AG09319 (cell line): ENCODE results near the gene SNX30.

Experiments used
- DNase-seq: peaks from one replicate; pipeline ENCODE4 v3.0.0-alpha.2; 2010; ENCODE audit warnings: low read depth; ENCODE audit errors: extremely low read depth
- TF ChIP-seq, protein P1 (sequence below): IDR thresholded peaks from 2 replicates; pipeline ENCODE4 v1.5.1; 2011; ENCODE audit warnings: low read depth, mild to moderate bottlenecking, inconsistent platforms, low read length, moderate library complexity

SNX30 gene

DNA sequence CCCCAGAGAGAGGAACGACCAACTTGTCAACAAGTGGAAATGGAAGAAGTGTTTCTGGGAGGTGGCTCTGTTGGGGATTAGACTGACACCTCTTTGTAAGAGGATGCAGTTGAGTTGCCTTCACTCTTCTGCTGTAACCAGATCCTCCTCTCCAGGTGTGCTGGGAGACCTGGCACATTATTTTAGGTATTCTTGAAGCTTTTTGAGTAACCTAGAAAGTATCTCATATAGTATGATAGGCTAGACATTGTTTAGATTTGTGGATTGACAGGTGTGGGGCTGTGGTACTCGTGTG lies 21.6 kb downstream of the SNX30 start:
- DNase-seq: no peak
- TF ChIP-seq, protein P1, sequence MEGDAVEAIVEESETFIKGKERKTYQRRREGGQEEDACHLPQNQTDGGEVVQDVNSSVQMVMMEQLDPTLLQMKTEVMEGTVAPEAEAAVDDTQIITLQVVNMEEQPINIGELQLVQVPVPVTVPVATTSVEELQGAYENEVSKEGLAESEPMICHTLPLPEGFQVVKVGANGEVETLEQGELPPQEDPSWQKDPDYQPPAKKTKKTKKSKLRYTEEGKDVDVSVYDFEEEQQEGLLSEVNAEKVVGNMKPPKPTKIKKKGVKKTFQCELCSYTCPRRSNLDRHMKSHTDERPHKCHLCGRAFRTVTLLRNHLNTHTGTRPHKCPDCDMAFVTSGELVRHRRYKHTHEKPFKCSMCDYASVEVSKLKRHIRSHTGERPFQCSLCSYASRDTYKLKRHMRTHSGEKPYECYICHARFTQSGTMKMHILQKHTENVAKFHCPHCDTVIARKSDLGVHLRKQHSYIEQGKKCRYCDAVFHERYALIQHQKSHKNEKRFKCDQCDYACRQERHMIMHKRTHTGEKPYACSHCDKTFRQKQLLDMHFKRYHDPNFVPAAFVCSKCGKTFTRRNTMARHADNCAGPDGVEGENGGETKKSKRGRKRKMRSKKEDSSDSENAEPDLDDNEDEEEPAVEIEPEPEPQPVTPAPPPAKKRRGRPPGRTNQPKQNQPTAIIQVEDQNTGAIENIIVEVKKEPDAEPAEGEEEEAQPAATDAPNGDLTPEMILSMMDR: no peak

DNA sequence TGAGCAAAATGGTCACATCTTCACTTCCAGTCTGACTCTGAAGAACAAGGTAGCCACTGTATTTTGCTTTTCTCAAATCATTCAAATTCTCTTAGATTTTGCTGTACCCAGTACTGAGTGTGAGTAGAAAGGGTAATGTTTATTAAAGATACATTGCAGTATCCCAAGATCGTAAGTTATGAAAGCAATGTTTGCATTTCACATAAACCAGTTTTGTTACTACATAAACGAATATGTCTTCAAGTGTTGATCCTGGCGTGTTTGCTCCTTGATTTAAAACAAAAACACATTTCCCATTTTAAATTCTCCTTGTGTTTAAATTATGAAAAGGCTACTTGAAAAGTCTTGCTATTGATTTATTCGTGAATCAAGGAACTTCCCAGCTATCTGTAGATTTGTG lies 22.0 kb downstream of the SNX30 start:
- no peak for DNase-seq
- TF ChIP-seq, protein P1: no peak

DNA sequence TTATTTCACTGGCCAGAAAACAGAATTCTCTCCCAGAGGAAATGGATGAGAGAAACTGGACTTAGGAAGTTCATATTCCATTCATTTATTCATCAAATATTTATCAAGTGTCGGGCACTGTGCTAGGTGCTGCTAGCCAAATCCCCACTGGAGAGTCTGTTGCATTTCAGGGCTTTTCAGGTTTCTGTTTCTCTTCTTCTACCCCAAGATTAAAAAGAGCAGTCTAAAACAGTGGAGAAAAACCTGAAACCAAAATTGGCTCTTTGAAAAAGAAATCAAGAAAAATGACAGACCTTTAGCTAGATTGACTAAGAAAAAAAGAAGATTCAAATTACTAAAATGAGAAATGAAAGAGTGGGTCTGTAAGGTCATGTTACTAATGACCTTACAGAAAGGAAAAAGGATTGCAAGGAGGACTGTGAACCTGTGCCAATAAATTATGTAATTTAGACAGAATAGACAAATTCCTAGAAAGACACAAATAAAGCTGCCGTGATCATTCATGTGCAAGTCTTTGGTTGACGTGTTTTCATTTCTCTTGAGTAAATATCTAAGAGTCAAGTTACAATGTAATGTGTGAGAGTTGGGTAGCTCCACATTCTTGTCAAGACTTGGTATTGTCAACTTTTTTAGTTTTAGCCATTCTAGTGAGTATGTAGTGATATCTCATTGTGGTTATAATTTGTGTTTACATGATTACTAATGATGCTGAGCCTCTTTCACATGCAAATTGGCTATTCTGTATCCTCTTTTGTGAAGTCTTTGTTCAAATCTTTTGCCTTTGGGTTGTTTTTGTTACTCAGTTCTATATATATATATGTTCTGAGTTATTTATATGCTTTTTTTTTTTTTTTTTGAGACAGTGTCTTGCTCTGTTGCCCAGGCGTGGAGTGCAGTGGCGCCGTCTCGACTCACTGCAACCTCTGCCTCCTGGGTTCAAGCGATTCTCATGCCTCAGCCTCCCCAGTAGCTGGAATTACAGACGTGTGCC lies 23.7 kb downstream of the SNX30 start:
- DNase-seq: no peak

DNA sequence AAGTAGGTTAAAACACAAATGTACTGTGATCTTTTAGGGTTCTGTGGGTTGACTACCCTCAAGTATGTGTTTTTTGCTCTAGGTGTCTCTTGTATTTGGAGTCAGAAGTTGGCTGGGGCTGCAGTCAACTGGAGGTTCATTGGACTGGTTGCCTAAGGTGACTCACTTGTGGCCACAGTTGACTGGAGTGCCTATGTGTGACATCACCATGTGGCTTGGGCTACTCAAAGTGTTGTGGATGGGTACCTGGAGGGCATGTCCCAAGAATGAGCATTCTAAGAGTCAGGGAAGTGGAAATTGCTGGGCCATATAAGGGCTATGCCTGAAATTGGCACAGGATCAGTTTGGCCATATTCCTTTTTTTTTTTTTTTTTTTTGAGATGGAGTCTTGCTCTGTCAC lies 27.4 kb downstream of the SNX30 start:
- DNase-seq: no peak
- TF ChIP-seq, protein P1: no peak

More for the DNA sequence above, 23.7 kb downstream of the SNX30 start:
- TF ChIP-seq, protein P1: no peak

DNA sequence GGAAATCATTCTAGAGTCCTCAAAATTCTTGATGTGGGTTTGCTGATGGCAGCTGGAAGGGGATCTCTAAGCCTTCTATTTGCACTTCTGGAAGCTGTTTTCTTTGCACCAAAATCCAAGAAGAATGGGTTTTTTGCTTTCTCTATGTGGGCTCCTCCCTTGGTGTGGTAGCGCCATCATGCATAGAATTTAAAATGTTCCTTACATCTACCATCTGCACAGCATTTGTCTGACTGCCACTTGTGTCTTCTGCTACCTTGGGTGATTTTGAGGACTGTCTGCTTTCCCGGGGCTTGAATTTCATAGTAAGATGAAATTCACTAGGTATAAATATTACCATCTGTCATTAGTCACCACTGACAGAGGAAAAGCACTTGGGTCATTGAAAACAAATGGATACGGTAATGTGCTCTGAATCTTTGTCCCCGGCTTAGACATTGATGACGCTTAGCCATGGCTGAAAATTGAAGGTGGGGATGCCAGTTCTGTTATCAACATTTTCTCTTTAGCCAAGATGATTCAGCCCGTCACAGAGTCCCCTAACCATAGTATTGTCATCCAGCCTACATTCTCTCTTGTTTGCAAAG lies 30.0 kb downstream of the SNX30 start:
- TF ChIP-seq, protein P1: no peak
- no peak for DNase-seq

DNA sequence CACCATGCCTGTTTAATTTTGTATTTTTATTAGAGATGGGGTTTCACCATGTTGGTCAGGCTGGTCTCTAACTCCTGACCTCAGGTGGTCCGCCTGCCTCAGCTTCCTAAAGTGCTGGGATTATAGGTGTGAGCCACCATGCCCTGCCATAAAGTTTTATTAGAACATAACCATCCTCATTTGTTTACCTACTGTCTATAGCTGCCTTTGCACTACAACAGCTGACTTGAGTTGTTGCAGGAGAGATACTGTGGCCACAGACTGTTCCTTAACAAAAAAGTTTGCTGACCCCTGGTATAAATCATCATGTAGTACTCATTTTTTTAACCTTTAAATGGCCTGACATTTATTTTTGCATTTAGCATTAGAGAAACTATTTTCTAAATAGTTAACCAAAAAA lies 31.7 kb downstream of the SNX30 start:
- TF ChIP-seq, protein P1: no peak
- DNase-seq: no peak

DNA sequence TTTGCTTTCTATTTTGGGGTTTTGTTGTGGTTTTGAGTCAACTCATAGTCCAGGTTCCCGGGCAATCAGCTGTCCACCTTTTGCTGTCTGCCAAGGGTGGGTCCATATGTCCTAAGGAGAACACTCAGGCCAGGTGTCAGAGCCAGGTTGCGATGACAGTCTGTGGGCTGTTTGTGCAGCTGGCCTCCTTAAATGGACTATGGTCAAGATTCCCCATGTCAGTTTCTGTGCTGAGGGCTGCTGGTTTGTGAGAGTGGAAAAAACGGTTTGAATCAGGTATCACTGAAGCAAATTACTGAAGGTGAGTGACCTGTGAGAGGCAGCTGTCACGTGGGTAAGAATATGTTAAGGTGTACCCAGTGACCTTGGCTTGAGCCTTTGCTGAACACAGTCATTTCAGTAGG lies 33.0 kb downstream of the SNX30 start:
- DNase-seq: no peak
- TF ChIP-seq, protein P1: no peak
